Nephron (organoid): Measurements from ENCODE around the gene KAT2B.
"Not testable (repeated sequence)": the region's sequence is repeated elsewhere in the genome, so short reads cannot be mapped to it uniquely, and the experiment has no call there.

ENCODE experiments used
- H3K27ac Mint-ChIP-seq, 3 experiments: 2 replicates each; pipeline ENCODE4 v1.8.0; 2020; ENCODE audit warnings: mixed read lengths in 3 of 3, mild to moderate bottlenecking in 2 of 3, moderate library complexity in 1 of 3
- H3K27me3 Mint-ChIP-seq: 2 replicates; pipeline ENCODE4 v1.8.0; 2021; ENCODE audit warnings: low read depth, mild to moderate bottlenecking, moderate library complexity, mixed read lengths
- H3K36me3 Mint-ChIP-seq: 2 replicates; pipeline ENCODE4 v1.8.0; 2020; ENCODE audit warnings: low read depth, mixed read lengths
- H3K4me1 Mint-ChIP-seq: 2 replicates; pipeline ENCODE4 v1.8.0; 2020; ENCODE audit warnings: mixed read lengths
- H3K4me3 Mint-ChIP-seq, 3 experiments: 2 replicates each; pipeline ENCODE4 v1.8.0; 2020; ENCODE audit warnings: mild to moderate bottlenecking in 3 of 3, mixed read lengths in 3 of 3, moderate library complexity in 2 of 3
- H3K9me3 Mint-ChIP-seq: 2 replicates; pipeline ENCODE4 v1.8.0; 2020; ENCODE audit warnings: mixed read lengths
- TF ChIP-seq, protein P1 (sequence below), 3 experiments: fragments of 200-600 bp; sonication (generic); IDR thresholded peaks; one replicate each; pipeline ENCODE4 v1.5.0; 2021; ENCODE audit warnings: antibody characterized with exemption in 3 of 3; ENCODE audit not compliant: unreplicated experiment in 3 of 3

The KAT2B gene

DNA sequence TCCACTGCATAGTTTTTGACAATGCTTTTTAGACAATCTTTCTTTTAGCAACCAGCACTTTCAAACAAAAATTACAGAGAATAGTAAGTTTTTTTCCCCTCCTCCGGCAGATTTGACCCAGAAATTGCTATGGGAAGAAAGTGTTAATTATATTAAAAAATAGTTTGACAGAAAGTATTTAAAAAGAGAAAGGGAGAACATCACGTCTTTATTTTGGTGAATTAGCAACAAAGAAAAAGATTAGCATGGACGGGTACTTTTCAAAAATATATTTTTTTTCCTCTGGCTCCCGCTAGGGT lies 831 bp upstream of the KAT2B start:
- peak overlapping the region; percentile 51 to 88 (median 69) for H3K27ac Mint-ChIP-seq
- H3K27me3 Mint-ChIP-seq, result no peaks in the 10 kb centered on the region
- H3K9me3 Mint-ChIP-seq, result no peaks in the 10 kb centered on the region
- H3K36me3 Mint-ChIP-seq, result no peaks in the 10 kb centered on the region
- H3K4me1 Mint-ChIP-seq, result peaks cover 22% of the 10 kb centered on the region
- TF ChIP-seq, protein P1, sequence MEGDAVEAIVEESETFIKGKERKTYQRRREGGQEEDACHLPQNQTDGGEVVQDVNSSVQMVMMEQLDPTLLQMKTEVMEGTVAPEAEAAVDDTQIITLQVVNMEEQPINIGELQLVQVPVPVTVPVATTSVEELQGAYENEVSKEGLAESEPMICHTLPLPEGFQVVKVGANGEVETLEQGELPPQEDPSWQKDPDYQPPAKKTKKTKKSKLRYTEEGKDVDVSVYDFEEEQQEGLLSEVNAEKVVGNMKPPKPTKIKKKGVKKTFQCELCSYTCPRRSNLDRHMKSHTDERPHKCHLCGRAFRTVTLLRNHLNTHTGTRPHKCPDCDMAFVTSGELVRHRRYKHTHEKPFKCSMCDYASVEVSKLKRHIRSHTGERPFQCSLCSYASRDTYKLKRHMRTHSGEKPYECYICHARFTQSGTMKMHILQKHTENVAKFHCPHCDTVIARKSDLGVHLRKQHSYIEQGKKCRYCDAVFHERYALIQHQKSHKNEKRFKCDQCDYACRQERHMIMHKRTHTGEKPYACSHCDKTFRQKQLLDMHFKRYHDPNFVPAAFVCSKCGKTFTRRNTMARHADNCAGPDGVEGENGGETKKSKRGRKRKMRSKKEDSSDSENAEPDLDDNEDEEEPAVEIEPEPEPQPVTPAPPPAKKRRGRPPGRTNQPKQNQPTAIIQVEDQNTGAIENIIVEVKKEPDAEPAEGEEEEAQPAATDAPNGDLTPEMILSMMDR (IDR thresholded peaks at IDR 0.05; ENCODE audit: unreplicated experiment in 3 of 3), result no peak
- H3K4me3 Mint-ChIP-seq, result peak overlapping the region; percentile 77 to 93 (median 92)

DNA sequence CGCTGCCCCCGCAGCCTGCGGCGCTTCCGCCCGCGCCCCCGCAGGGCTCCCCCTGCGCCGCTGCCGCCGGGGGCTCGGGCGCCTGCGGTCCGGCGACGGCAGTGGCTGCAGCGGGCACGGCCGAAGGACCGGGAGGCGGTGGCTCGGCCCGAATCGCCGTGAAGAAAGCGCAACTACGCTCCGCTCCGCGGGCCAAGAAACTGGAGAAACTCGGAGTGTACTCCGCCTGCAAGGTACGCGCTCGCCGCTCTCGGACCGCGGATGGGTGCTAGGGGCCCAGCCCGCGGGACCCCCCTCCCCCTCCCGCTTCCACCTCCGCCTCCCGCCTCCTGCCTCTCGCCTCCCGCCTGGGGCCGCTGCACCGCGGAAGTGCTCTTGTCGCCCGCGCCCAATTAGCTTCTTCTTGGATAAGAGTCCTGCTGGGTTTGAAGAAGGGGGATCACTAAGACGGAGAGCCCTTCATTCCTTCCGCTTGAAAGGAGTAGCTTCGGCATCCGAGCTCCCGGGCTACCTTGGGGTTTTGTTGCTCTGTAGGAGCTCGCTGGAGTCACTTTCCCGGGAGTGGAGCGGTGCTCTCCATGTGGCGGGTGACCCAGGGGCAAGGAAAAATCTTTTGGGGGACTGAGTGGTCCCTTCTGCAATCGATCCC lies 426 bp downstream of the KAT2B start:
- Mint-ChIP-seq H3K36me3 (no peaks in the 10 kb centered on the region), H3K27me3 (no peaks in the 10 kb centered on the region), H3K4me3 (peak overlapping the region; percentile 95 to 97 (median 96)), H3K27ac (peak overlapping the region; percentile 82 to 97 (median 92)), H3K4me1 (peaks cover 22% of the 10 kb centered on the region), H3K9me3 (no peaks in the 10 kb centered on the region)
- TF ChIP-seq, protein P1 (IDR thresholded peaks at IDR 0.05; ENCODE audit: unreplicated experiment in 3 of 3), result no peak

DNA sequence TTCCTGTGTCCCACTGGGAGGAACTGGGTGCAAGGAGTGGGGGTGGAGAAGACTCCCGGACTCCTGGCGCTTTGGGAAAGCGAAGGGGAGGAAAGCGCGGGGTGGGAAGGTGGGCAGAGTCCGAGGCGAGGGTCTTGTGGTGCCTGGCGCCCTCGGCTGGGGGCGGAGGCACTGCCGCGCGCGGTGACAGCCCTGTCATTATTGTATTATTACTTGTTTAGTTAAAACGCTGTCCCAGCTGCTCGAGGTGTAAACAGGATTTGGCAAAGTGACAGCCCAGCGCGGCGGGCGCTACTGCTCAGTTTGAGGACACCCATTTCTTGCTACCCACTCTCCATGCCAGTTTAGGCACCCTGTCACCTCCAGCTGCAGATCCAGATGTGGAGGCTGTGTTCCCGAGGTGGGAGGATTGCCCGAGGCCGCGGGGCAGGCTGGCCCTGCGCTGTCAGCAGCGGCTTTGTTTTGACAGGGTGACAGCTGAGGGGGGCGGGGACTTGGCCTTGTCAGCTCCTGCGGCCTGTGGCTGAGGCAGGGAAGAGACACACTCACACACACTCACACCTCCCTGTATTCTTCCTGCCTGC lies 1.0 kb downstream of the KAT2B start:
- Mint-ChIP-seq H3K9me3 (no peaks in the 10 kb centered on the region), H3K36me3 (no peaks in the 10 kb centered on the region), H3K4me1 (peaks cover 22% of the 10 kb centered on the region), H3K27ac (peak overlapping the region; percentile 82 to 97 (median 92)), H3K4me3 (peak overlapping the region; percentile 95 to 97 (median 96)), H3K27me3 (no peaks in the 10 kb centered on the region)
- TF ChIP-seq, protein P1 (IDR thresholded peaks at IDR 0.05; ENCODE audit: unreplicated experiment in 3 of 3), result no peak

DNA sequence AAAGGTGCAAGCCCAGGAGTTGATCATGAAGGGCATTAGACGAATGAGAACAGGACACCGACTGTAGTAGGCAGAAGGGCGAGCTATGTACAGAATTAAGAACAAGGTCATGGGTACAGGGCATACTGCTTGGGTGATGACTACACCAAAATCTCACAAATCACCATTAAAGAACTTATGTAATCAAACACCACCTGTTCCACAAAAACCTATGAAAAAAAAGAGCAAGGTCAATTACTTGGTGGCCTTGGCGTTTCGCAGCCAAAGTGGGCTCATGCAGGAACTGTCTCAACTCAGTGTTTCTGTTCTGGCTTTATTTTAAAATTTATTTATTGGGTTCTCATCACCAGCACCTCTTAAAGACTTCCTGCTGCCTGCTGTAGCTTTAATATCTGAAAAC lies 2.1 kb downstream of the KAT2B start:
- TF ChIP-seq, protein P1 (IDR thresholded peaks at IDR 0.05; ENCODE audit: unreplicated experiment in 3 of 3), result no peak
- H3K27ac Mint-ChIP-seq, result peak overlapping the region in 2 of 3 experiments; percentile 92 to 97
- no peaks in the 10 kb centered on the region for H3K27me3 Mint-ChIP-seq
- H3K4me1 Mint-ChIP-seq, result peaks cover 22% of the 10 kb centered on the region
- peak overlapping the region; percentile 95 to 97 (median 96) for H3K4me3 Mint-ChIP-seq
- no peaks in the 10 kb centered on the region for H3K9me3 Mint-ChIP-seq
- H3K36me3 Mint-ChIP-seq, result no peaks in the 10 kb centered on the region

DNA sequence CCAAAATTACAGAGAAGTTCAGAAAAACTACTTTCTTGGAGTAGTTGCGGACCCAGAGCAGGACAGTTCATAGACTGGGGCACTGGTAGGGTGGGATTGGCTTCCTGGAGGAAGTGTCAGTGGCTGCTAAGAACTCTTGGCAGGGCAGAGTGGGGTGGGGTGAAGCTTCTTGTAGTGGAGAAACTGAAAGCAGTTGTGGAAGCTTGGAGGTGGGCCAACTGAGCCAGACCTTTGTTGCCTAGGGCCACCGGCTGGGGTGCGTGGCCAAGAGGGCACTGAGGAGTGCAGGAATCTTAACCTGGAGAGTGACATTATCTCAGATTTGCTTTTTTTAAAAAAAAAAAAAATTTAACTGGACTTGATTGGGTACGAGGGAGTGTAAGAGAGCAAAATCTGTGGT lies 3.1 kb downstream of the KAT2B start:
- TF ChIP-seq, protein P1 (IDR thresholded peaks at IDR 0.05; ENCODE audit: unreplicated experiment in 3 of 3), result no peak
- peaks cover 29% of the 10 kb centered on the region for H3K4me1 Mint-ChIP-seq
- peak overlapping the region; percentile 5 to 77 (median 25) for H3K27ac Mint-ChIP-seq
- no peaks in the 10 kb centered on the region for H3K27me3 Mint-ChIP-seq
- H3K4me3 Mint-ChIP-seq, result peak overlapping the region; percentile 1 to 33 (median 16)
- no peaks in the 10 kb centered on the region for H3K36me3 Mint-ChIP-seq
- no peaks in the 10 kb centered on the region for H3K9me3 Mint-ChIP-seq

DNA sequence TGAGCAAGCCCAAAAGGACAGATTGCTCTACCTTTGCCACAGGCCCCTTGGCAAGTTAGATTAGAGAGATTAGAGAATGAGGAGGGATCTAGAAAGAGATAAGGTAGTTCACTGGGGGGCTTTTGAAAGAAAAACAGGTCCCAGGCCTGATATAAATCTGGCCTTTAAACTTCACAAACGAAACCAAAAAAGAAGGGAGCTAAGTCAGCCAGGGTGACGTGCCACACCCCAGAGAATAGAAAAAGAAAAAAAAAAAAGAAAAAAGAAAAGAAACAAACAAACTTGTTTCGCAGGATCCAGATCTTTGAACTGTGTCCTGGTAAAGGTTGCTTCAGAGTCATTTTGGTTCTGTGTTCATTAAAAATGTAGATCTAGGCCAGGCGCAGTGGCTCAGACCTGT lies 3.6 kb downstream of the KAT2B start:
- Mint-ChIP-seq H3K36me3 (no peaks in the 10 kb centered on the region), H3K4me3 (no peak overlapping the region), H3K4me1 (peaks cover 28% of the 10 kb centered on the region), H3K9me3 (no peaks in the 10 kb centered on the region), H3K27me3 (no peaks in the 10 kb centered on the region), H3K27ac (peak overlapping the region; percentile 5 to 77 (median 25))
- TF ChIP-seq, protein P1 (IDR thresholded peaks at IDR 0.05; ENCODE audit: unreplicated experiment in 3 of 3), result no peak

DNA sequence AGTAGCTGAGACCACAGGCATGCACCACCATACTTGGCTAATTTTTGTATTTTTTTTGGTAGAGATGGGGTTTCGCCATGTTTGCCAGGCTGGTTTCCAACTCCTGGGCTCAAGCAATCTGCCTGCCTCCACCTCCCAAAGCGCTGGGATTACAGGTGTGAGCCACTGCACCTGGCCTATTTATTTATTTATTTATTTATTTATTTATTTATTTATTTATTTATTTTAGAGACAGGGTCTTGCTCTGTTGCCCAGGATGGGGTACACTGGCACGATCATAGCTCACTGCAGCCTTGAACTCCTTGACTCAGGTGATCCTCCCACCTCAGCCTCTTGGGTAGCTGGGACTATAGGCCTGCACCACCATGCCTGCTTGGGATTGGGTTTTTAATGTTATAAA lies 4.9 kb downstream of the KAT2B start:
- not testable (repeated sequence) for H3K27ac Mint-ChIP-seq, H3K4me3 Mint-ChIP-seq, H3K36me3 Mint-ChIP-seq, H3K9me3 Mint-ChIP-seq, H3K27me3 Mint-ChIP-seq
- peaks cover 32% of the 10 kb centered on the region for H3K4me1 Mint-ChIP-seq
